Endothelial cell of umbilical vein (primary cell): ENCODE data around the gene LPAR3. TPM values are rescaled to one million over a fixed set of nuclear protein-coding genes. Genes with fewer than 3 reads are reported as not detected.

Experiments used
- BruUV-seq: library from RNA; stranded (reverse); fragments of 400-500 nt; replicated peaks from 2 replicates; lab custom pipeline; 2021; lab: Mats Ljungman, UMichigan
- CTCF ChIA-PET: fragments of 300-600, 350-600 bp; sonication (Branson Sonifier 250); formaldehyde crosslinking; loops from one replicate; lab custom pipeline; 2021; ENCODE audit warnings: antibody characterized with exemption, inconsistent platforms; lab: Charles Lee
- POLR2A ChIA-PET: fragments of 300-600, 350-600 bp; sonication (Branson Sonifier 250); formaldehyde crosslinking; loops from one replicate; lab custom pipeline; 2021; ENCODE audit warnings: antibody characterized with exemption, inconsistent platforms; lab: Charles Lee
- DNase-seq: peaks from one replicate; pipeline ENCODE4 v3.0.0-alpha.2; 2011; ENCODE audit warnings: low read depth, low spot score
- FAIRE-seq: peaks from 2 replicates; lab custom pipeline; 2011; peaks lifted over from hg19 to GRCh38; lab: Jason Lieb, UNC
- H2AFZ ChIP-seq: 2 replicates; pipeline ENCODE4 v1.6.0; 2012; ENCODE audit warnings: low read depth, low read length, control low read depth, inconsistent platforms
- H3K27ac ChIP-seq: 2 replicates; pipeline ENCODE4 v1.5.1; 2011; ENCODE audit warnings: low read depth, mild to moderate bottlenecking, control low read depth, low read length, moderate library complexity; ENCODE audit not compliant: insufficient read depth
- H3K27me3 ChIP-seq, 2 experiments: 2 replicates each; pipeline versions ENCODE4 v1.6.0 to v1.6.1; 2011; ENCODE audit warnings: low read length in 2 of 2, mixed read lengths in 1 of 2; ENCODE audit not compliant: control insufficient read depth in 2 of 2, insufficient read depth in 2 of 2
- H3K36me3 ChIP-seq, 2 experiments: 2 replicates in 1 of 2; 3 replicates in 1 of 2; pipeline ENCODE4 v1.5.1; 2011; ENCODE audit warnings: low read length in 2 of 2, mild to moderate bottlenecking in 1 of 2, moderate library complexity in 1 of 2; ENCODE audit not compliant: control insufficient read depth in 2 of 2, insufficient read depth in 2 of 2; ENCODE audit errors: extremely low read depth in 1 of 2
- H3K4me1 ChIP-seq: 3 replicates; pipeline ENCODE4 v1.5.1; 2011; ENCODE audit warnings: mild to moderate bottlenecking, low read length; ENCODE audit not compliant: control insufficient read depth, insufficient read depth; ENCODE audit errors: extremely low read depth
- H3K4me2 ChIP-seq: 2 replicates; pipeline ENCODE4 v1.6.1; 2011; ENCODE audit warnings: low read length, control low read depth, mixed read lengths; ENCODE audit not compliant: insufficient read depth
- H3K4me3 ChIP-seq, 3 experiments: fragments of 200-600 bp in 1 of 3; sonication (generic), shearing (Covaris generic) in 1 of 3; replicated peaks in 1 of 3; 2 replicates each; pipeline ENCODE4 v1.5.1; 2011 to 2016; ENCODE audit warnings: control low read depth in 3 of 3, low read length in 3 of 3, mild to moderate bottlenecking in 2 of 3, inconsistent platforms in 1 of 3, low read depth in 1 of 3, moderate library complexity in 1 of 3; ENCODE audit not compliant: insufficient read depth in 1 of 3
- H3K79me2 ChIP-seq: 2 replicates; pipeline ENCODE4 v1.6.0; 2012; ENCODE audit warnings: low read length, inconsistent platforms; ENCODE audit not compliant: control insufficient read depth, insufficient read depth
- H3K9ac ChIP-seq: replicated peaks from 2 replicates; pipeline ENCODE3; 2011; ENCODE audit warnings: low read length, control low read depth; ENCODE audit not compliant: insufficient read depth; ENCODE audit errors: extremely low read depth
- H3K9me1 ChIP-seq: replicated peaks from 3 replicates; pipeline ENCODE4 v1.6.0; 2011; ENCODE audit warnings: mild to moderate bottlenecking, low read length; ENCODE audit not compliant: control insufficient read depth, insufficient read depth; ENCODE audit errors: extremely low read depth
- H3K9me3 ChIP-seq: replicated peaks from 2 replicates; pipeline ENCODE4 v1.5.1; 2012; ENCODE audit warnings: low read length, inconsistent platforms; ENCODE audit not compliant: control insufficient read depth, insufficient read depth
- H4K20me1 ChIP-seq: replicated peaks from 2 replicates; pipeline ENCODE3; 2011; ENCODE audit warnings: mild to moderate bottlenecking, low read length; ENCODE audit not compliant: control insufficient read depth, insufficient read depth; ENCODE audit errors: extremely low read depth
- CTCF ChIP-seq, 2 donors: IDR thresholded peaks; 1 replicate in 1 of 2; 2 replicates in 1 of 2; pipeline ENCODE4 v1.5.1; 2011; ENCODE audit warnings: low read length in 2 of 2, mild to moderate bottlenecking in 2 of 2, moderate library complexity in 2 of 2, control low read depth in 1 of 2, inconsistent platforms in 1 of 2, low read depth in 1 of 2; ENCODE audit not compliant: insufficient read depth in 1 of 2; ENCODE audit errors: extremely low read depth in 1 of 2
- EZH2 ChIP-seq: IDR thresholded peaks from 2 replicates; pipeline ENCODE4 v1.6.1; 2012; ENCODE audit warnings: borderline replicate concordance, low read depth, mild to moderate bottlenecking, moderate library complexity, low read length, inconsistent platforms; ENCODE audit not compliant: severe bottlenecking
- GATA2 ChIP-seq: IDR thresholded peaks from 2 replicates; pipeline ENCODE4 v1.7.0; 2011; ENCODE audit warnings: low read depth, mild to moderate bottlenecking, moderate library complexity, mixed read lengths, low read length; ENCODE audit not compliant: insufficient read length, insufficient read depth
- JUN ChIP-seq: IDR thresholded peaks from 2 replicates; pipeline ENCODE4 v1.6.1; 2011; ENCODE audit warnings: borderline replicate concordance, low read depth; ENCODE audit not compliant: insufficient read length, insufficient read depth
- POLR2A ChIP-seq: IDR thresholded peaks from 2 replicates; pipeline ENCODE4 v1.6.1; 2012; ENCODE audit warnings: low read depth, mild to moderate bottlenecking, control low read depth, low read length
- POLR2AphosphoS5 ChIP-seq: IDR thresholded peaks from 2 replicates; pipeline ENCODE4 v1.6.1; 2012; ENCODE audit warnings: low read depth, mild to moderate bottlenecking, control low read depth, low read length, moderate library complexity; ENCODE audit not compliant: insufficient read depth
- dilution Hi-C: fragments of 300-500 bp; cut with MboI; formaldehyde crosslinking; loops from one replicate; pipeline ENCODE4 v1.15.0; 2019; ENCODE audit warnings: low sequenced_read_pairs; ENCODE audit not compliant: extremely low pct_ligation_motif_present
- intact Hi-C: fragments of 100-400 bp; cut with micrococcal nuclease; formaldehyde crosslinking; loops from one replicate; pipeline ENCODE4 v1.10.0; 2022
- polyA plus RNA-seq, 4 experiments: library from polyadenylated mRNA; depleted of rRNA in 3 of 4; stranded (reverse) in 3 of 4; unstranded in 1 of 4; fragments of >200 nt; gene quantifications; 2 replicates each; pipeline versions ENCODE4 v1.2.1 to v1.2.3, GENCODE V29; 2011 to 2012; ENCODE audit warnings: missing spikeins in 1 of 4
- total RNA-seq: library from RNA; stranded (reverse); gene quantifications from 2 replicates; pipeline ENCODE4 v1.2.3, GENCODE V29; 2021

LPAR3 gene
- total and polyA plus RNA-seq, 2 donors (not counting 3 experiments of a cell fraction or from before 2014, with no cell fraction given): not detected

- ChIA-PET POLR2A (no interaction called here), CTCF (interaction anchor here (0.6 to 5.6 kb wide), 4 partner anchors 88 to 498 kb away, joined by 3 to 520 read pairs (median 4); partner anchors contain the start of gene C1orf52)
- peaks cover 5% of the 10 kb centered on the region for H3K4me1 ChIP-seq
- H4K20me1 ChIP-seq: no peaks in the 10 kb centered on the region
- no peaks in the 10 kb centered on the region for H3K9me1 ChIP-seq
- no peaks in the 10 kb centered on the region for H3K36me3 ChIP-seq
- TF ChIP-seq JUN (no peak), EZH2 (no peak)
- H3K9me3 ChIP-seq: no peaks in the 10 kb centered on the region
- dilution Hi-C loops (no loop called here), intact Hi-C loops (loop anchor here (5.0 to 10.0 kb wide), 5 partner anchors 87 to 1005 kb away; partner anchors contain the start of gene PRKACB)
- no peak overlapping the region for H3K9ac ChIP-seq
- H3K4me2 ChIP-seq: no peak overlapping the region
- peaks cover 12 to 16% of the 10 kb centered on the region in 2 experiments for H3K27me3 ChIP-seq
- H3K27ac ChIP-seq: no peak overlapping the region
- DNase-seq: no peak
- BruUV-seq: no TSS peak
- no peak overlapping the region for H3K4me3 ChIP-seq
- no peak overlapping the region for H2AFZ ChIP-seq
- FAIRE-seq: no peak
- H3K79me2 ChIP-seq: no peaks in the 10 kb centered on the region
Observed at GRCh38 chr1:84939761-84940160, 46.8 kb upstream of the LPAR3 start.

GRCh38 chr1:84939151-84939550 is 46.1 kb upstream of the LPAR3 start:
- Histone ChIP-seq H3K27ac (no peak overlapping the region), H3K4me1 (peaks cover 5% of the 10 kb centered on the region), H3K27me3 (peaks cover 18 to 21% of the 10 kb centered on the region in 2 experiments), H3K79me2 (no peaks in the 10 kb centered on the region), H3K9ac (no peak overlapping the region), H3K4me2 (no peak overlapping the region), H3K36me3 (no peaks in the 10 kb centered on the region), H4K20me1 (no peaks in the 10 kb centered on the region), H3K9me3 (no peaks in the 10 kb centered on the region), H2AFZ (no peak overlapping the region), H3K9me1 (no peaks in the 10 kb centered on the region), H3K4me3 (no peak overlapping the region)
- ChIA-PET CTCF (interaction anchor here (1.0 to 2.2 kb wide), 2 partner anchors 157 to 316 kb away, joined by 3 to 12 read pairs; no protein-coding TSS in a partner anchor), POLR2A (no interaction called here)
- BruUV-seq: no TSS peak
- intact Hi-C loops (loop anchor here (5.0 to 10.0 kb wide), 5 partner anchors 87 to 1004 kb away; partner anchors contain the start of gene PRKACB), dilution Hi-C loops (no loop called here)
- FAIRE-seq (no peak), DNase-seq (no peak)
- TF ChIP-seq CTCF (IDR thresholded peaks at IDR 0.05; ENCODE audit: extremely low read depth in 1 of 2, insufficient read depth in 1 of 2, low read depth in 1 of 2, low read length in 2 of 2) (no peak), POLR2AphosphoS5 (no peak), JUN (no peak), EZH2 (no peak), GATA2 (no peak), POLR2A (no peak)
